ENCODE measurements around the gene OR10J1. TPM values are rescaled to one million over a fixed set of nuclear protein-coding genes. Genes with fewer than 3 reads are reported as not detected.

Gene OR10J1
- polyA plus RNA-seq, 1 donor (not counting 4 experiments of a cell fraction or from before 2014, with no cell fraction given) = not detected

- H2AFZ ChIP-seq (ENCODE audit: control insufficient read depth, low read length) = no peak overlapping the region
- H3K79me2 ChIP-seq (ENCODE audit: control insufficient read depth, insufficient read depth, low read length) = no peaks in the 10 kb centered on the region
- no peaks in the 10 kb centered on the region for H3K36me3 ChIP-seq (ENCODE audit: control insufficient read depth in 2 of 2, extremely low read depth in 1 of 2, insufficient read depth in 2 of 2, low read length in 2 of 2)
- no peaks in the 10 kb centered on the region for H3K9me1 ChIP-seq (ENCODE audit: control insufficient read depth, extremely low read depth, insufficient read depth, low read length)
- TF ChIP-seq EZH2 (IDR thresholded peaks at IDR 0.05; ENCODE audit: low read length) (no peak), CTCF (optimal IDR thresholded peaks at IDR 0.05 in 1 of 3, IDR thresholded peaks at IDR 0.05 in 1 of 3, conservative IDR thresholded peaks at IDR 0.05 in 1 of 3; ENCODE audit: extremely low read depth in 1 of 3, insufficient read depth in 2 of 3, low read length in 3 of 3) (no peak)
- no peak overlapping the region for H3K4me3 ChIP-seq (ENCODE audit: control insufficient read depth in 2 of 3, extremely low read depth in 1 of 3, insufficient read depth in 2 of 3, low read depth in 1 of 3, low read length in 3 of 3)
- H3K27me3 ChIP-seq (ENCODE audit: control insufficient read depth, extremely low read depth, insufficient read depth, low read length) = no peaks in the 10 kb centered on the region
- H4K20me1 ChIP-seq (ENCODE audit: control insufficient read depth, extremely low read depth, insufficient read depth, low read length) = no peaks in the 10 kb centered on the region
- dilution Hi-C loops (cut with MboI; ENCODE audit: extremely low pct_ligation_motif_present, low sequenced_read_pairs) = no loop called here
- no peaks in the 10 kb centered on the region for H3K4me1 ChIP-seq (ENCODE audit: control insufficient read depth, extremely low read depth, insufficient read depth, low read length)
- H3K9ac ChIP-seq (ENCODE audit: control insufficient read depth, extremely low read depth, insufficient read depth, low read length) = no peak overlapping the region
- no peaks in the 10 kb centered on the region for H3K9me3 ChIP-seq (ENCODE audit: control insufficient read depth, low read depth, low read length)
- FAIRE-seq (no peak), DNase-seq (ENCODE audit: low read depth, low spot score) (no peak)
- no peak overlapping the region for H3K4me2 ChIP-seq (ENCODE audit: control insufficient read depth, extremely low read depth, insufficient read depth, low read depth, low read length)
- no peak overlapping the region for H3K27ac ChIP-seq (ENCODE audit: control insufficient read depth, insufficient read depth, low read length)
Measured at GRCh38 chr1:159436469-159436868, 3.1 kb upstream of the OR10J1 start.

- dilution Hi-C loops (cut with MboI; ENCODE audit: extremely low pct_ligation_motif_present, low sequenced_read_pairs) = no loop called here
- H3K27me3 ChIP-seq (ENCODE audit: control insufficient read depth, extremely low read depth, insufficient read depth, low read length) = no peaks in the 10 kb centered on the region
- no peaks in the 10 kb centered on the region for H3K36me3 ChIP-seq (ENCODE audit: control insufficient read depth in 2 of 2, extremely low read depth in 1 of 2, insufficient read depth in 2 of 2, low read length in 2 of 2)
- H3K9me3 ChIP-seq (ENCODE audit: control insufficient read depth, low read depth, low read length) = no peaks in the 10 kb centered on the region
- TF ChIP-seq EZH2 (IDR thresholded peaks at IDR 0.05; ENCODE audit: low read length) = no peak
- TF ChIP-seq CTCF (optimal IDR thresholded peaks at IDR 0.05 in 1 of 3, IDR thresholded peaks at IDR 0.05 in 1 of 3, conservative IDR thresholded peaks at IDR 0.05 in 1 of 3; ENCODE audit: extremely low read depth in 1 of 3, insufficient read depth in 2 of 3, low read length in 3 of 3) = no peak
- H2AFZ ChIP-seq (ENCODE audit: control insufficient read depth, low read length) = no peak overlapping the region
- H3K4me1 ChIP-seq (ENCODE audit: control insufficient read depth, extremely low read depth, insufficient read depth, low read length) = no peaks in the 10 kb centered on the region
- H3K4me3 ChIP-seq (ENCODE audit: control insufficient read depth in 2 of 3, extremely low read depth in 1 of 3, insufficient read depth in 2 of 3, low read depth in 1 of 3, low read length in 3 of 3) = no peak overlapping the region
- no peaks in the 10 kb centered on the region for H3K9me1 ChIP-seq (ENCODE audit: control insufficient read depth, extremely low read depth, insufficient read depth, low read length)
- H3K79me2 ChIP-seq (ENCODE audit: control insufficient read depth, insufficient read depth, low read length) = no peaks in the 10 kb centered on the region
- H3K9ac ChIP-seq (ENCODE audit: control insufficient read depth, extremely low read depth, insufficient read depth, low read length) = no peak overlapping the region
- FAIRE-seq = no peak
- no peaks in the 10 kb centered on the region for H4K20me1 ChIP-seq (ENCODE audit: control insufficient read depth, extremely low read depth, insufficient read depth, low read length)
- H3K27ac ChIP-seq (ENCODE audit: control insufficient read depth, insufficient read depth, low read length) = no peak overlapping the region
- no peak for DNase-seq (ENCODE audit: low read depth, low spot score)
- H3K4me2 ChIP-seq (ENCODE audit: control insufficient read depth, extremely low read depth, insufficient read depth, low read depth, low read length) = no peak overlapping the region
Measured at GRCh38 chr1:159441360-159441759, 1.8 kb downstream of the OR10J1 start.

Measured in keratinocyte (primary cell).